Retinal pigment epithelial cell (primary cell): ENCODE results near the gene POTEM.
"Not testable (repeated sequence)": the region's sequence is repeated elsewhere in the genome, so short reads cannot be mapped to it uniquely, and the experiment has no call there.

ENCODE experiments used
- DNase-seq: peaks from one replicate; pipeline ENCODE4 v3.0.0-alpha.2; 2010; ENCODE audit warnings: low read depth
- H3K4me3 ChIP-seq: 2 replicates; pipeline ENCODE4 v1.5.1; 2011; ENCODE audit warnings: mild to moderate bottlenecking, low read length, control low read depth, moderate library complexity

The POTEM gene

DNA sequence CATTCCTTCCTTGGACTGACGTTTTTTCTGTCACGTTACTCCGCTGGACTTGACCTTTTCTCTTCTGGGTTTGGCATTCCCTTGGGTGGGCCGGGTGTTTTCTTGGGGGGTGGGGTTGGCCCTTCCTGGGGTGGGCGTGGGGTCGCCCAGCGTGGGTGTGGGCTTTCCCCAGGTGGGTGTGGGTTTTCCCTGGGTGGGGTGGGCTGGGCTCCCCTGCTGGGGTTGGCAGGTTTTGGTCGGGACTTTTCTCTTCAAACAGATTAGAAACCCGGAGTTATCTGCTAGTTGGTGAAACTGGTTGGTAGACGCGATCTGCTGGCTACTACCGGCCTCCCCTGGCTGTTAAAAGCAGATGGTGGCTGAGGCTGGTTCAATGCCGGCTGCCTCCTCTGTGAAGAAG is at the start of gene POTEM:
Gene POTEM (plus strand): TSS at position 301 of the 400 bp plus-strand sequence. CDS start 52 bp downstream, at position 353.
- not testable (repeated sequence) for DNase-seq, H3K4me3 ChIP-seq

GRCh38 chr14:18918345-18918744 is 48.9 kb upstream of the POTEM start:
- not testable (repeated sequence) for H3K4me3 ChIP-seq, DNase-seq

GRCh38 chr14:18920052-18920451 is 47.2 kb upstream of the POTEM start:
- not testable (repeated sequence) for DNase-seq, H3K4me3 ChIP-seq

- H3K4me3 ChIP-seq, DNase-seq: not testable (repeated sequence)
Measured at GRCh38 chr14:18921055-18921701, 46.1 kb upstream of the POTEM start.

DNA sequence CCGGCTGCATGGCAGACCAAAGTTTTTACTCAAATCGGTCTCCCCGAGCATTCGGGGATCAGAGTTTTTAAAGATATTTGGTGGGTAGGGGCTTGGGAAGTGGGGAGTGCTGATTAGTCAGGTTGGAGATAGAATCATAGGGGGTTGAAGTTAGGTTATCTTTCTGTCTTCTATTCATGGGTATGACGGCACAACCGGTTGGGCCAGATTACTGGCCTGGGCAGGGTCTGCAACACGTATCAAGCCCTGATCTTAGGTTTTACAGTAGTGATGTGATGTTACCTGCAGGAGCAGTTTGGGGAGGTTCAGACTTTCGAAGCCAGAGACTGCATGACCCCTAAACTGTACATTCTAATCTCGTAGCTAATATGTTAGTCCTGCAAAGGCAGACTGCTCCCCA is 30.4 kb upstream of the POTEM start:
- H3K4me3 ChIP-seq, result not testable (repeated sequence)

GRCh38 chr14:18938733-18939132 is 28.5 kb upstream of the POTEM start:
- not testable (repeated sequence) for DNase-seq, H3K4me3 ChIP-seq

More for the DNA sequence above, 30.4 kb upstream of the POTEM start:
- not testable (repeated sequence) for DNase-seq

GRCh38 chr14:18949939-18950338 is 17.3 kb upstream of the POTEM start:
- H3K4me3 ChIP-seq, DNase-seq: not testable (repeated sequence)

DNA sequence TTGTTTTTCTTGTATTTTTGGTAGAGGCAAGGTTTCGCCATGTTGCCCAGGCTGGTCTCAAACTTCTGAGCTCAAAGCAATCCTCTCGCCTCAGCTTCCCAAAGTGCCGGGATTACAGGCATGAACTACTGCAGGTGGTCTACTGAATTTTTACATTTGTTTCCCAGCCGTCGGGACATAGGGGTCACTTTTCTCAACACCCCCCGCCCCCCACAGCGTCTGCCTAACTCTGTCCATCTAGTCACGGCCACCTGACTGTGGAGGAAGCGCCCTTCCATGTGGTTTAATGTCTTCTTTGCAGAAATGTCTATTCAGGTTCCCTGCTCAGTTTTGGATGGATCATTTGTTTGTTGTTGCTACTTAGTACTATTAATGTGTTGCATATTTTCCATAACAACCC is 14.1 kb upstream of the POTEM start:
- not testable (repeated sequence) for DNase-seq, H3K4me3 ChIP-seq

DNA sequence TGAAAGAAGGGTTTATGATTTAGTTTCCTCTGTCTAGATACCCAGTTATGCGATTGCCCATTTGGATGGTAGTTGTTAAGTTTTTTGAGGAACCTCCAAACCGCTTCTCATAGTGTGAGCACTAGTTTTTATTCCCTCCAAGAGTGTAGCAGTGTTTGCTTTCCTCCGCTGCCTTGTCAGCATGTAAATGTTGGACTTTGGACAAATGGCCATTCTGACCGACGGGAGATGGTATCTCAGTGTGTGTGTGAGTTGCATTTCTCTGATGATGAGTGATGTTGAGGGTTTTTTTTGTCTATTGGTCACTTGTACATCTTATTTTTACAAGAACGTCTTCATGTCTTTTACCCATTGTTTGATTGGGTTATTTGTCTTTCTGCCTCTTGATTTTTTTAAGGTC is 11.4 kb upstream of the POTEM start:
- H3K4me3 ChIP-seq, DNase-seq: not testable (repeated sequence)

DNA sequence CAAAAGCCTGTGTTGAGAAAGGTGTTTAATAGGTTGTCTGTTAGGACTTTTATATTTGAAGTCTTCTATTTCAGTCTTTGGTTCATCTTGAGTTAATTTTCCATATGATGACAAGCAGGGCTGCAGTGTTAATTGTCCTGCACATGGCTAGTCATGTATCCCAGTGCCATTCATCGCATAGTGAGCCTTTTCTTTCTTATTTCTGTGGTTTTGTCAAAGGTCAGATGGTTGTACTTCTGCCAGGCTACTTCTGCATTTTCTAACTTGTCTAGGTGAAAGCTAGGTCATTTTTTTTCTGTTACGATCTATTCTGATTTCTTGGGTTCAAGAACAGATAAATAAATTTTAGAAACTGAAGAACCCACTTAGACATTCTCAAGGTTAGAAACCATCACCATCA is 5.7 kb upstream of the POTEM start:
- not testable (repeated sequence) for DNase-seq, H3K4me3 ChIP-seq

GRCh38 chr14:18962143-18962542 is 5.1 kb upstream of the POTEM start:
- H3K4me3 ChIP-seq, DNase-seq: not testable (repeated sequence)

GRCh38 chr14:18963276-18963675 is 4.0 kb upstream of the POTEM start:
- not testable (repeated sequence) for DNase-seq, H3K4me3 ChIP-seq

DNA sequence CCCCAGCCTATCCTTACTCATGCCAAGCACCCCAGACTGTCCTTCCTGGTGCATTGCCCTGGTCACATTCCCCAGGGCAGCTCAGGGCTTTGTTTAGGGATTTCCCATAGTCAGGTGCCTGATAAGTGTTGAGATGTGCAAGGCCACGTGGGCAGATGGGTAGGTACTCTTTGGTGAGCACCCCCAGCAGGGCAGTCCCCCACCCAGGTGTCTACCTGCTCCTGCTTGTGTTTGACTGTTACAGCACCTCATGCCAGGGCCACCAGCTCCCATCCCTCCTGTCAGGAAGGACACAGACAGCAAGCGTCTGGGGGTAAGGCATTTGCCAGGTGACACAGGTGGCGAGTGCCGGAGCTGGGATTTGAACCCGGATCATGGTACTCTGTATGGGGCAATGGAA is 2.4 kb upstream of the POTEM start:
- not testable (repeated sequence) for H3K4me3 ChIP-seq, DNase-seq

- H3K4me3 ChIP-seq, DNase-seq: not testable (repeated sequence)
Measured at GRCh38 chr14:19002566-19002965, 35.3 kb downstream of the POTEM start.

DNA sequence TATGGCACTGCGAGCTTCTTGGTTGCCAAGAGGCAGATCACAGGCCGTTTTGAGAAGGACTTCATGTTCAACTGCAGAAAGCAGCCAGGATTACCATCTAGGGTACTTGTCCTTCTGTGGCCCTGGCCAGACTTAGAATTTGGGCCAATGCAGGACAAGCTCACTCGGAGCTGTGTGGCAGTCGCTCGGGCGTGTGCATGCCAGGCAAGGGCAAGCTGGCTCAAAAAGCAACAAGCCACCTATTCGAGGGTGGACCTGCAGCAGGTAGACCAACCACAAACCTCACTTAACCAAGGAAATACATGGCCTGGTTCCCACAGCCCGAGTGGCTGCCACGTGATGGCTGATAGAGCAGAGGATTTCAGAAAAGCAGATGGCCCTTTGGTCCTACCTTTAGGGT is 39.3 kb downstream of the POTEM start:
- DNase-seq, H3K4me3 ChIP-seq: not testable (repeated sequence)

DNA sequence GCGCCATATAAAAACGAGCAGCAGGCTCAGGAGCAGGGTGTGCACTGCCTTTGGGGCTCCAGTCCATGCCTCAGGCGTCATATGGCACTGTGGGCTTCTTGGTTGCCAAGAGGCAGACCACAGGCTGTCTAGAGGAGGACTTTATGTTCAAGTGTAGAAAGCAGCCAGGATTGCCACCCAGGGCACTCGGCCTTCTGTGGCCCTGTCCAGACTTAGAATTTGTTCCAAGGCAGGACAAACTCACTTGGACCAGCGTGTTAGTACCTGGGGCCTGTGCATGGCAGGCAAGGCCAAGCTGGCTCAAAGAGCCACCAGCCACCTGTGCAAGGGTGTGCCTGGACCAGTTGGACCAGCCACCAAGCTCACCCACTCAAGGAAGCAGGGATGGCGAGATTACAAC is 40.4 kb downstream of the POTEM start:
- DNase-seq, H3K4me3 ChIP-seq: not testable (repeated sequence)

GRCh38 chr14:19011029-19011428 is 43.8 kb downstream of the POTEM start:
- DNase-seq, H3K4me3 ChIP-seq: not testable (repeated sequence)

DNA sequence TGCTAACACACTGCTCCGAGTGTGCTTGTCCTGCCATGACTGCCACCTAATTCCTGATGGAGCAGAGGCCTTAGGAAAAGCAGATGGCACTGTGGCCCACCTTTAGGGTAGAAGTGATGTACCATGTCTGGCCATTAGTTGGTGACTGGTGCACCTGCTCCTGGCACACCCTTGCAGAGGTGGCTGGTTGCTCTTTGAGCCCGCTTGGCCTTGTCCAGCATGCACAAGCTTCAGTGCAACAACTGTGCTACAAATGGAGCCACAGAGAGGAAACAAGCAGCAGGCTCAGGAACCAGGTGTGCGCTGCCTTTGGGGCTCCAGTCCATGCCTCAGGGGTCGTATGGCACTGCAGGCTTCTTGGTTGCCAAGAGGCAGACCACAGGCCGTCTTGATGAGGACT is 44.5 kb downstream of the POTEM start:
- not testable (repeated sequence) for H3K4me3 ChIP-seq, DNase-seq

DNA sequence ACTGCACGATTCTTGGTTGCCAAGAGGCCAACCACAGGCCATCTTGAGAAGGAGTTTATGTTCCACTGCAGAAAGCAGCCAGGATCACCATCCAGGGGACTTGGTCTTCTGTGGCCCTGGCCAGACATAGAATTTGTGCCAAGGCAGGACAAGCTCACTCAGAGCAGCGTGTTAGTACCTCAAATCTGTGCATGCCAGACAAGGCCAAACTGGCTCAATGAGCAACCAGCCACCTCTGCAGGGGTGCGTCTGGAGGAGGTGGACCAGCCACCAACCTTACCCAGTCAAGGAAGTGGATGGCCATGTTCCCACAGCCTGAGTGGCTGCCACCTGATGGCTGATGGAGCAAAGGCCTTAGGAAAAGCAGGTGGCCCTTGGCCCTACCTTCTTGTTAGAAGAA is 48.0 kb downstream of the POTEM start:
- DNase-seq, H3K4me3 ChIP-seq: not testable (repeated sequence)

DNA sequence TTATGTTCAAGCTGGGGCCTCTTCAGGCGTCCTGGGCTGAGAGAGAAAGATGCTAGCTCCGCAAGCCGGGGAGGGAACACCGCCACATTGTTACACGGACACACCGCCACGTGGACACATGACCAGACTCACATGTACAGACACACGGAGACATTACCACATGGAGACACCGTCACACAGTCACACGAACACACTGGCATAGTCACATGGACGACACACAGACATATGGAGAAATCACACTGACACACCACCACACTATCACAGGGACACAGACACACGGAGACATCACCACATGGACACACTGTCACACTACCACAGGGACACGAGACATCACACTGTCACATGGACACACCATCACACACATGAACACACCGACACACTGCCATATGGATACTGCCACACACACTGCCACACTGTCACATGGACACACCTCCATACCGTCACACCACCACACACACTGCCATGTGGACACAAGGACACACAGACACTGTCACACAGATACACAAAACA is 57.9 kb downstream of the POTEM start:
- H3K4me3 ChIP-seq, DNase-seq: not testable (repeated sequence)

DNA sequence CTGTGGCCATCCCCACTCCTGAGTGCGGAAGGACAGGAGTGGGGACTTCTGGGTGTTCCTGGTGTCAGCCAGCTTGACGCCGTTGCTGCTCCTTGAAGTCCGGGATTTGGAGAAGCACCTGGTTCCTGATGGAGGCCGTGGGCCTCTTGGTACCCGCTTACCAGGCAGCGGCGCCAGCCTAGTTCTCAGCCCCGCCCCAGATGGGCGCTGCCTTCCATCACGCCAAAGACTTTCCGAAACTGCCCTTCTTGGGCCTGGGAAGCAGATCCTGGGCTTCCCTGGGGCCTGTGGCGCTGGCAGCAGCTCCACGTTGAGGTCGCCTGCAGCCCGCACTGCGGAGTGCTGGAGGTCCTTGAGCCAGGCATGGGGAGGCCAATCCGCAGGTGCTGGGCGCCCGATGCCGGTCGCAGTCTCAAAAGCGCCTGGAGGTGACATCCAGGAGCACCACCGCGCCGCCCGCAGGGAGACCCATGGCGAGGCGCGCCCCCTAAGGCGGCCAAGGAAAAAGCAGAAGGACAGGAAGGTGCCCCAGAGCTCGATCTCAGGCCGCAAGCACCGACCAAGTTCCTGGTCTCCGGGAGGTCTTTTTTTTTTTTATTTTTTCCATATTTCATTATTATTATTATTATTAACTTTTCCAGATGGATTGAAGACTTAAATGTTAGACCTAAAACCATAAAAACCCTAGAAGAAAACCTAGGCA is 59.6 kb downstream of the POTEM start:
- H3K4me3 ChIP-seq, DNase-seq: not testable (repeated sequence)
